Activated naive CD8-positive, alpha-beta T cell (primary cell): Measurements from ENCODE around the gene FBXO39.
"Not testable (repeated sequence)": the region's sequence is repeated elsewhere in the genome, so short reads cannot be mapped to it uniquely, and the experiment has no call there.

ENCODE experiments used
- H3K27ac Mint-ChIP-seq: one replicate; pipeline ENCODE4 v1.8.0; 2021; ENCODE audit warnings: mixed read lengths
- H3K27me3 Mint-ChIP-seq: one replicate; pipeline ENCODE4 v1.8.0; 2021; ENCODE audit warnings: mixed read lengths
- H3K36me3 Mint-ChIP-seq: one replicate; pipeline ENCODE4 v1.8.0; 2021; ENCODE audit warnings: mixed read lengths
- H3K4me1 Mint-ChIP-seq: one replicate; pipeline ENCODE4 v1.8.0; 2021; ENCODE audit warnings: low read depth, mixed read lengths
- H3K4me3 Mint-ChIP-seq: one replicate; pipeline ENCODE4 v1.8.0; 2021; ENCODE audit warnings: mild to moderate bottlenecking, mixed read lengths
- H3K9me3 Mint-ChIP-seq: one replicate; pipeline ENCODE4 v1.8.0; 2021; ENCODE audit warnings: low read depth, mixed read lengths

The FBXO39 gene

GRCh38 chr17:6811510-6811909 is 35.5 kb downstream of the FBXO39 start:
- Mint-ChIP-seq H3K9me3 (no peaks in the 10 kb centered on the region), H3K36me3 (no peaks in the 10 kb centered on the region), H3K27me3 (peaks cover 9% of the 10 kb centered on the region), H3K4me3 (no peak overlapping the region), H3K4me1 (no peaks in the 10 kb centered on the region), H3K27ac (no peak overlapping the region)

- Mint-ChIP-seq H3K36me3 (no peaks in the 10 kb centered on the region), H3K27ac (no peak overlapping the region), H3K4me3 (no peak overlapping the region), H3K27me3 (peaks cover 9% of the 10 kb centered on the region), H3K9me3 (no peaks in the 10 kb centered on the region), H3K4me1 (no peaks in the 10 kb centered on the region)
Measured at GRCh38 chr17:6812295-6812694, 36.3 kb downstream of the FBXO39 start.

DNA sequence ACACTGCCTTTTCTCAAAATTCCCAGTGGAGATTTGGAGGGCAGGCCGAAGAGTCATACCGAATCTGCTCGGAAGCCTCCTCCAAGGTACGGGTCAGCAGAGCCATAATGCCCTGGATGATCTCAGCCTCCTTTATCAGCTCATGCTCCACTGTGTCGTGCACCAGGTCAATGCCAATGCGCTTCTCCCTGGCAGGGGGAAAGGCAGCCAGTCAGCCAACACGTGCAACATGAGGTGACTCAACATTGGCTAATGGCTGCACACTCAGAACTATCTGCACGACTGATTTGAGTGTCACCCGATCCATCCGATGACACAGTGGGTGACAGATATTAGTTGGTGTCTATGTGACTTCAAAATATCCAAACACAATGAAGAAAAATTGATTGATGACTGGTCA is 39.8 kb downstream of the FBXO39 start:
- Mint-ChIP-seq H3K4me3 (no peak overlapping the region), H3K9me3 (no peaks in the 10 kb centered on the region), H3K36me3 (no peaks in the 10 kb centered on the region), H3K27ac (no peak overlapping the region), H3K27me3 (peaks cover 10% of the 10 kb centered on the region), H3K4me1 (no peaks in the 10 kb centered on the region)

DNA sequence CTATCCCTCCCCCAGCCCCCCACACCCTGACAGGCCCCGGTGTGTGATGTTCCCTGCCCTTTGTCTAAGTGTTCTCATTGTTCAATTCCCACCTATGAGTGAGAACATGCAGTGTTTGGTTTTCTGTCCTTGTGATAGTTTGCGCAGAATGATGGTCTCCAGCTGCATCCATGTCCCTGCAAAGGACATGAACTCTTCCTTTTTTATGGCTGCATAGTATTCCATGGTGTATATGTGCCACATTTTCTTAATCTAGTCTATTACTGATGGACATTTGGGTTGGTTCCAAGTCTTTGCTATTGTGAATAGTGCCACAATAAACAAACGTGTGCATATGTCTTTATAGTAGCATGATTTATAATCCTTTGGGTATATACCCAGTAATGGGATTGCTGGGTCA is 40.4 kb downstream of the FBXO39 start:
- H3K9me3 Mint-ChIP-seq, H3K36me3 Mint-ChIP-seq, H3K27ac Mint-ChIP-seq, H3K4me3 Mint-ChIP-seq, H3K27me3 Mint-ChIP-seq, H3K4me1 Mint-ChIP-seq: not testable (repeated sequence)

DNA sequence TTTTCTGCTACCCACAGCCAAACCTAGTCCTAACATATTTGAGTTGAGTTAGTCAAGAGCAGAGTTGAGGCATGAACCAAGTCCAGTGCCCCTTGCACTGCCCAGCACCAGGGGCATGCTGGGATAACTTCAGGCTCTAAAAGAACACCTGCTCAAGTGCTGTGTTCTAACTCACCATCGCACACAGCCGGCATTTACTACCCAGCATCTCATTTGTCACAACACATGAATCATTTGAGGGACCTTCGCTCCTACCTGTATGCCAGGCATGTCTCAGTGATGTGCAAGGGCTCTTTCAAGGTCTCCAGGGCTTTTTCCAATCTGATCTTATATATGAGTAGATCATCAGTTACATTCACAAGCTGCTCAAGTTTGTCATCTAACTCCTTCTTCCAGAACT is 42.9 kb downstream of the FBXO39 start:
- no peak overlapping the region for H3K4me3 Mint-ChIP-seq
- H3K27me3 Mint-ChIP-seq, result peaks cover 8% of the 10 kb centered on the region
- no peaks in the 10 kb centered on the region for H3K9me3 Mint-ChIP-seq
- H3K36me3 Mint-ChIP-seq, result no peaks in the 10 kb centered on the region
- H3K4me1 Mint-ChIP-seq, result no peaks in the 10 kb centered on the region
- no peak overlapping the region for H3K27ac Mint-ChIP-seq

GRCh38 chr17:6823011-6823442 is 47.0 kb downstream of the FBXO39 start:
- no peak overlapping the region for H3K27ac Mint-ChIP-seq
- H3K9me3 Mint-ChIP-seq, result no peaks in the 10 kb centered on the region
- H3K27me3 Mint-ChIP-seq, result peaks cover 16% of the 10 kb centered on the region
- H3K4me3 Mint-ChIP-seq, result no peak overlapping the region
- no peaks in the 10 kb centered on the region for H3K4me1 Mint-ChIP-seq
- no peaks in the 10 kb centered on the region for H3K36me3 Mint-ChIP-seq

DNA sequence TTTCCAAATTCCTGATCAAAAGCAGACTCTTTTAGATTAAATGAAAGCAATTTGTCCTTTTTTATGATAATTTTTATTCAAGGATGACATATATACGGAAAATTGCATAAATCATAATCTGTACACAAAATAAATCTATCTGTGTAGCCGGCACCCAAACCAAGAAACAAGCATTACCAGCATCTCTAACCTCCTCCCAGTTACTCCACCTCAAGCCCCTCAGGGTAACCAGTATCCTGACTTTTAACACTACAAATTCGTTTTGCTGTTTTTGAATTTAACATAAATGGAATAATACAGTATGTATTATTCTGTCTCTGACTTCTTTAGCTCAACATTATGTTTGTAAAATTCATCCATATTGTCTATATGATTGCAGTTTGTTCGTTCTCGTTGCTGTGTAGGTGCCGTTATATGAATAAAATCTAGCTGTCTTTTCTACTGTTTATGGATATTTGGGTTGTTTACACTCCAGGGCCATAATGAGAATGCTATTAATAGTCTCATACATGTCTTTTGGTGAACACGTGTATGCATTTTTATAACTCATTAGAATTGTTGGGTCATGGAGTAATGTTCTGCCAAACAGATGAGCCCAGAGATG is 54.5 kb downstream of the FBXO39 start:
- H3K9me3 Mint-ChIP-seq, result no peaks in the 10 kb centered on the region
- H3K27me3 Mint-ChIP-seq, result peaks cover 30% of the 10 kb centered on the region
- peaks cover 12% of the 10 kb centered on the region for H3K4me1 Mint-ChIP-seq
- H3K27ac Mint-ChIP-seq, result no peak overlapping the region
- H3K4me3 Mint-ChIP-seq, result peak overlapping the region; percentile 65
- no peaks in the 10 kb centered on the region for H3K36me3 Mint-ChIP-seq

- Mint-ChIP-seq H3K4me1 (peaks cover 12% of the 10 kb centered on the region), H3K4me3 (peak within 1 kb of the TSS; percentile 86), H3K27me3 (peaks cover 29% of the 10 kb centered on the region), H3K36me3 (no peaks in the 10 kb centered on the region), H3K9me3 (no peaks in the 10 kb centered on the region), H3K27ac (no peak within 1 kb of the TSS)
Measured at GRCh38 chr17:6831661-6832263, 55.7 kb downstream of the FBXO39 start, which contains the start of gene TEKT1. Gene TEKT1 (minus strand): TSS chr17:6831729. CDS start chr17:6830376, 1,353 bp downstream.
